A172 (cell line): ENCODE measurements around the gene CCNY. TPM values are rescaled to one million over a fixed set of nuclear protein-coding genes. Genes with fewer than 3 reads are reported as not detected.
"Not testable (repeated sequence)": the region's sequence is repeated elsewhere in the genome, so short reads cannot be mapped to it uniquely, and the experiment has no call there.

Experiments used
- DNase-seq: peaks from one replicate; pipeline ENCODE4 v3.0.0-alpha.2; 2015; ENCODE audit warnings: low spot score
- total RNA-seq: library from RNA; depleted of rRNA; stranded (reverse); fragments of >200 nt; shearing (Covaris generic); gene quantifications from 2 replicates; pipeline ENCODE4 v1.2.3, GENCODE V29; 2014

The CCNY gene
- total RNA-seq, 1 experiment from 2014 or later: 49.9 TPM

GRCh38 chr10:35382096-35382495 lies 45.8 kb downstream of the CCNY start:
- DNase-seq: no peak

GRCh38 chr10:35384265-35384868 lies 48.1 kb downstream of the CCNY start:
- DNase-seq: no peak

DNA sequence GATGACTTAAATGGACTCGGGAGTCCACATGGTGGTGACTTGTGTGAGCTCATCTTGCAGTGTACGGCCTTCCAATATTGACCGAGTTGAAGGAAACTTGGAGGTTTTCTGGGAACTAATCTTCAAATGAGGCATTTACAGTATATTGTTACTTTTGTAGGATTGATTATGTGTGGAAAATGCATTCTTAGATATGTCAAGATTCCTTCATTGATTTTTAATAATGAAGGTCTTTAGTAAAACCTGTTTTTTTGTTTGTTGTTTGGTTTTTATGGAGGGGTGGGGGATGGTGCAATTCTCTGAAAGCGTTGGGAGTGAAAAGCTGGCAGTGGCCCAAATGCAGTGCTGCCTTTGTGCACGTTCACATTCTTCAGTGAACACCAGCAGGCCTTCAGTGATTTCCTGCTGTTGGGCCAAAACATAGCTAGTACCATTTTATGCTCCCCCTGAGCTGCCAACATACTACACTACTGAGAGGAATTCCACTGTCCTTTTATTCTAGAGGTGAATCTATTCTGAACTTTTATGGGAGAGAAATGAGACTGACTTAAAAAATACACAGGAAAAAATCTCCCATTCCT lies 50.4 kb downstream of the CCNY start:
- no peak for DNase-seq

DNA sequence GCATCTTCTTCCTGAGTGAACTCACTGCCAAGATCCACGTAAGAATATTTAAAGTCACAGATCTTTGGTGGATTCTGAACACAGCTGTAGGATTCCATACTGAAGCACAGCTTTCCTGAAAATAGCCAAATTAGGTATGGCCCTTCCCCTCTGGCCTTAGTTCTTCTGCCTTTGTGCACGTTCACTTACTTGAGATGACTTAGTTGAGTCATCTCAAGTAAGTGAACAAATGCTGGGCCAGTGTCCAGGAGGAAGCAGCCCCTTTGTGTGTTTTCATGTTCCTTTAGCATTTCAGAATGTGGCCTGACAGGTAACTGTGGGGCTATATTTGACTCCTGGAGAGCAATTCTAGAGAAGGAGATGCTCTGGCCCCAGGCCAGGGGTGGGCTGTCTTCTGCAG lies 51.5 kb downstream of the CCNY start:
- DNase-seq: no peak

GRCh38 chr10:35388197-35388596 lies 51.9 kb downstream of the CCNY start:
- DNase-seq: no peak

- no peak for DNase-seq
These were observed 52.4 kb downstream of the CCNY start for GRCh38 chr10:35388682-35389081.

DNA sequence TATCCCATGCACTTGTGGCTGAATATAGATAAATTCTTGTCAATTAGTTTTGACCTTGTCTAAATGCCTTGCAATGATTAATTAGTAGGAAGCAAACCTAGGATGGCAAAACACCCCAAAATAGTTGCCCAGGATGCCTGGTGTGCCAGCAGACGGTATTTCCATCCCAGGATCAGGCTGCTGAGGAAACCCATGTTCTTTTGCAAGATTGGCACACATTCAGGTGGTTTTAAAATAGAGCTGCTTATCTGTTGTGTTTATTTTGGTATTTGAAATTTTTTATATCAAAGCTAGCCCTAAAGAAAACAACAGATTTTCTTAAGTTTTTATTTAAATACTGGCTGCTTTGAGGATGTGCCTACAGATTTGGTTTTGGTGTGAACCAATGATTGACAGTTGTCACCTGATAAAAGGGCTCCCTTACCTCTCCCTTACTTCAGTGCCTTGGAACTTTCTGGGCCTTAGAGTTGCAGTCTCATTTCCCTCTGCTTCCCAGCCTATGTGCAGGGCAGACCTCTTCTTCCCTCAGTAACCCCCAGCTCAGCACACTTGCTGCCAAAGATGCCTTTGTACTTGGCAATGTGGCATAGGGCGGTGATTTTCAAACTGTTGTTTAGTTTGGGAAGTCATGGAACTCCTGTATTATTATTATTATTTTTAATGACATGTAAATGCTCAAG lies 54.0 kb downstream of the CCNY start:
- no peak for DNase-seq

- no peak for DNase-seq
These were observed 54.5 kb downstream of the CCNY start for GRCh38 chr10:35390843-35391152.

DNA sequence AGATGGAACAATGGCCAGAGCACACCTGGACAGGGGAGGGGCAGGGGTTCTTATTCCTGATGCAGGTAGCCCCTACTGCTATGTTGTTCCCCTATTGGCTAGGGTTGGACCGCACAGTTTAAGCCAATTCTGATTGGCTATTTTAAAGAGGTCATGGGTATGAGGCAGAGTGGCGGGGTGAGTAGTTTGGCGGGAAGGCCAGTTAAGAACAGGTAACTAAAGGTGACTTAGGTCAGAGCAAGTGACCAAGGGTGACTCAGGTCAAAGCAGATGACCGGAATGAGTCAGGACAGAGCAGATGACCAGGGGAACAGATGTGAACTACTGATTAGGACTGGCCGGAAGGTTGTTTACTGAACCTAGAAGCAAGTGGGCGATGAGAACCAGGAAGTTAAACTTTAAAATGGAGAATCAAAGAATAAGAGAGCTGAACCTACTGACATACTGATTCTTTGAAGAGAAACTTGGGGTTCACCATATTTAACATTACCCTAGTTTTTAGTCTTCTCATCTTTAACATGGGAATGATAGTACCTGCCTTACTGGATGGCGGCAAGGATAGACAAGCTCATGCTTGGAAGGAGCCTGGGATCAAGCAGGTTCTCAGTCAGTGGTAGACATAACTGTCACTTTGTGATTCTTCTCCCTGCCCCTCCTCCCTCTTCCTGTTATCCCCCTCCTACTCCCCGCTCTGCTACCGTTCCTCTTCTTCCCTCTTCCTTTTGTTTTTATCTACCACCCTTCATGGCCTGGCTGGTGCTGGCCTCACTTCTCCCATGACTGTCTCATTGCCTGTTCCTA lies 55.0 kb downstream of the CCNY start:
- no peak for DNase-seq

DNA sequence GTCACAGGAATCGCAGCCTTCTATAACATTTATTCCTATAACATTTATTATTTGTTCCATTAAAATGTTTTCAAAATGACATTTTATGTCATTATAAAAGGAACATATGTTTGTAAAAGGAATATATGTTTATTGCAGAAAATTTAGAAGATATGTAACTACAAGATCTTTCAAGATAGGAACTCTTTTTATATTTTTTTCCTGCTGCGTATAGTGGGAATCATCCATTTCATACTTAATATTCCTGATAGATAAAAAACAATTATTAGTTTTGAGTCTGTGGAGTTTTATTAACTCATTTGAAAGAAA lies 55.6 kb downstream of the CCNY start:
- DNase-seq: no peak

DNA sequence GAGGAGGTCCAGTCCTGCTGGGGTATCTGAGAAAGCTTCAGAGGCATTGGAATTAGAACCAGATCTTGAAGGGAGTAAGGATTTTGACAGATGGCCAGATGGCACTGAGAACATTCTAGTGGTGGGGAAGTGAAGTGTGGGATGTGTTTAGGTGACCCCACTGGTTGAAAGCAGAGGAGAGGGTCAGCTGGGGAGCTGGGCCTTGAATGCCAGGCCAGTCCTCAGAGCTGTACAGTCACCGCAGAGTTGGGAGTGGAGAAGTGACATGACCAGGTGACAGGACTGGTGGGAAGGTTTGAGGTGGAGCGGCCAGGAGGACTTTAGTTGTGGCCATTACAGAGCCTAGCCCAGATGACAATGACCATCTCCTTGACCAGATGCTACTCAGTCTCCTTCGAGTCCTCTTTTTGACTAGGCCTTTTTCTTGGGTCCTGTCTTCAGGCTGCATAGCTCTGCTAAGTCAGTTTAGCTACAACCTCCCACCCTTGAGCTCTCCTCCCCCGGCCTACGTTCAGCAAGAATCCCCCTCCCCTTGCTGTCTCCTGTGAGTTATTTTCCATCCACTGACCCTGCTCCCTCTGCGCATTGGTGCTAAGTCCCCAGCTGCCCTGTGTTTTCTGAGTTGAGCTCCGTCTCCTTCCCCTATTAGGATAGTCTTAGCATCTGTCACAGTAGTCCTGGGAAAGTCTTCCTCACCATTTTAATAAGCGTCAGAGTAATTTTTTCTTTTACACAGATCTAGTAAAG lies 56.3 kb downstream of the CCNY start:
- no peak for DNase-seq

GRCh38 chr10:35394411-35394851 lies 58.1 kb downstream of the CCNY start:
- DNase-seq: no peak

DNA sequence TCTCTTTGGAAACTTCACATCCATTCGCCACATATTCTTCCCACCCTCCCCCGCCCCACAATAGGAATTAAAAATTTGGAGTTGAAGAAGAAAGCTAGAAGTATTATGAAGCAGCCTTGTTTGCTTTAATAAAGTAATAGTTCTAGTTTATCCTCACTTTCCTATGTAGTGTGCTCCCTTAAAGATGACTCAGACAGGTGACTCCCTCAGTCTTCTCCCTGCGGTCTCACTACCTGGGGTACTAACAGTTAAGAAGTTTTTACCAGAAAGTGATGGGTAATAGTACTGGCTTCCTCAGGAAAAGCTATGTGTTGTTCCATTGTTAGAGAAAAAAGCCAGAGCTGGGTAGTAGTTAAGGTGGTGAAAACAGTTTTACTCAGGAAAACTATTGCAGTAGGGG lies 58.6 kb downstream of the CCNY start:
- no peak for DNase-seq

DNA sequence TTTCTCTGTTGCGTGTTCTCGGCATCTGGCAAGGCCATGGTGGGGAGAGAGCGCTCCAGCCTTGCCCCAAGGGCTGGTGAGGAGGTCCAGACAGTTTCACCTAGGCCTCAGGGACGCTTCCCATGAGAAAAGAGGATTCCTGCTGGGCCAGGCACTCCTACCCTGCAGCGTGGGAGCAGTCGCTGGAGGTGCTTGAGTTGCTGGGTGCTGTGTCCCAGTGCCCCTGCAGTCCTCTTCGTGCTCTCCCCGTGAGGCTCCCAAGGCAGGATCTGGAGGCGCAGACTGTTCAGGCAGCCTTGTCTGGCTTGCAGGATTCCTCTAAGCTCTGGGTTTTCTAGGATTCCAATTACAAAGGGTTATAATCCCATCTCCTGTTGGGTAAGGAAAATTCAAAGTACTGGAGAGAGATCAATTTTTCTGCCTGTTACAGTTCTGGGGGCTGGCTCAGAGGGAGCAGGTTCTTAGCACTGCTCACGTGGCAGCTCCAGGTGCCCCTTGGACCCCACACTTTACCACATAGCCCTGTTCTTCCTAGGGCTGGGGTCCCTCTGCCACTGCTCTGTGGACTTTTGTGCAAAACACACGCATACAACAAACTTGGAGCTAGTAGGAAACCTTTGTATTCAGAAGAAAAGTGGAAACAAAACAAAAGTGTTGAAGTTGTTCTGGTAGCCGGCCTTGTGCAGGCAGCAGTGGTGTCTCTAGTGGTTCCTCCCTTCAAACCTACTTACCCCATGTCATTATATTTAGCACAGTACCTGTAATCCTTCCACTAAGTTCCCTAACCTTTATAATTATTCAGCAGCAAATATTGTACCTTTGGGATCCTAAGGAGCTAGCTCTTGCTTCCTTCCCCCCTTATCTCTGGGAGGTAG lies 60.5 kb downstream of the CCNY start:
- no peak for DNase-seq

GRCh38 chr10:35397953-35398352 lies 61.6 kb downstream of the CCNY start:
- no peak for DNase-seq

DNA sequence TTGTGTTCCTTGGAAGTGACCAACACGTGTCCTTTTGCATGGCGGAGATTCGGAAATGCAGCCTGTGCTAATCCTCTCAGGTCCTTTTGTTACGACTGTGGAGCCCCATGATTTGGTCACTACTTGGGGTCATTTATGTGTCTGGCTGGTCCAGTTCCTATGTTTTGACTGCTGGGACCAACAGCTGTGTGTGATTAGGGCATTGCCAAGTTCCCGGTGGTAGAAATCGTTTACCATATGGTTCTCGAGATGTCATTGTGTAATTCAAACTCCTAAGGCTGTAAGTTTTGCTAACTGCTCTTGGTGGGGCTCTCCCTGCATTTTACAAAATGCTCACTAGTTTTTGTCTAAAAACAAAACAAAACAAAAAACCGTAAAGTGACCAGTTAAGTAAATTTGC lies 62.0 kb downstream of the CCNY start:
- DNase-seq: no peak

- no peak for DNase-seq
These were observed 62.6 kb downstream of the CCNY start for GRCh38 chr10:35398908-35399307.

DNA sequence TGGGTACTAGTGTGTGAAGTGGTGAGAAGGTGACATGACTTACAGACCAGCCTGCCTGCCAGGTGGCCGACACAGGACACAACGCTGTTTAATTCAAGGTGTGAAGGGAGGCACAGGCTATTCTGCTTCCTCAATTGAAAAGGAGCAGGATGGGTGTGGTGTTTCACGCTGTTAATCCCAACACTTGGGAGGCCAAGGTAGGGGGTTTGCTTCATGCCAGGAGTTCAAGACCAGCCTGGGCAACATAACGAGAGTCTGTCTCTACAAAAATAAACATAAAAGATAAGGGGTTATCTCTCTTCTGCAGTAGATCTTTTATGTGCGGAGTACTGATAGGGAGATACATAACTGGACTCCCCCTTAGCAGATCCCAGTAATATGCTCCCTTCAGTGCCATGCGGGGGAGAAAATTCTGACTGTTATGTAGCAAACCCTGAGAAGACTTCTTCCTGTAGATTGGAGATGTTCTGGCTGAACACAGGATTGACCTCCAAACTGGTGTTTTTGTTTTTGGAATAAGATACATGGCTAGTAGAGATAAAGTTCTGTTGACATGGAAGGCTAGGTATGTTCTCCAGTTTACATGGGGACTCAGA lies 63.2 kb downstream of the CCNY start:
- no peak for DNase-seq

- DNase-seq: no peak
These were observed 64.4 kb downstream of the CCNY start for GRCh38 chr10:35400595-35401268.

- not testable (repeated sequence) for DNase-seq
These were observed 67.2 kb downstream of the CCNY start for GRCh38 chr10:35403491-35403890.
